K562 (cell line): ENCODE data around the gene ZNF326. TPM values are rescaled to one million over a fixed set of nuclear protein-coding genes. Genes with fewer than 3 reads are reported as not detected.

Experiments used
- ATF7 ChIP-seq: fragments of 450-650 bp; IDR thresholded peaks from 2 replicates; pipeline ENCODE4 v1.7.1; 2014; ENCODE audit warnings: mild to moderate bottlenecking, moderate library complexity
- CBX5 ChIP-seq: IDR thresholded peaks from 2 replicates; pipeline ENCODE4 v1.6.1; 2014; ENCODE audit warnings: low read depth, borderline replicate concordance
- ESRRA ChIP-seq: fragments of 450-650 bp; IDR thresholded peaks from 2 replicates; pipeline ENCODE4 v1.6.1; 2014; ENCODE audit warnings: low read depth, mild to moderate bottlenecking, moderate library complexity, borderline replicate concordance
- FOXM1 ChIP-seq, 2 experiments: fragments of 450-650 bp in 1 of 2; sonication (generic) in 1 of 2; formaldehyde crosslinking in 1 of 2; IDR thresholded peaks; 2 replicates each; pipeline versions ENCODE4 v1.6.1 to v1.9.0; 2017 to 2022; ENCODE audit warnings: low read depth in 2 of 2, mild to moderate bottlenecking in 2 of 2, missing genetic modification reagents in 1 of 2, moderate library complexity in 1 of 2
- GABPA ChIP-seq: fragments of 200-800 bp; sonication (Bioruptor generic); conservative IDR thresholded peaks from 2 replicates; pipeline ENCODE4 v1.6.1; 2016; ENCODE audit warnings: low read depth, missing genetic modification characterization, missing compliant biosample characterization
- POLR2H ChIP-seq: IDR thresholded peaks from 2 replicates; pipeline ENCODE4 v1.6.1; 2016; ENCODE audit warnings: missing genetic modification characterization, low read depth, mild to moderate bottlenecking, control low read depth, missing compliant biosample characterization, moderate library complexity
- RCOR1 ChIP-seq, 2 experiments: IDR thresholded peaks; 2 replicates each; pipeline ENCODE4 v1.6.1; 2012; ENCODE audit warnings: low read depth in 2 of 2, low read length in 2 of 2, borderline replicate concordance in 1 of 2, improper control_type of control experiment in 1 of 2
- TAF9B ChIP-seq: fragments of 450-650 bp; IDR thresholded peaks from 2 replicates; pipeline ENCODE4 v1.6.1; 2018; ENCODE audit warnings: mild to moderate bottlenecking; ENCODE audit not compliant: partially characterized antibody
- ZFP36 ChIP-seq: fragments of 150-350 bp; IDR thresholded peaks from 2 replicates; pipeline ENCODE4 v1.6.1; 2018; ENCODE audit warnings: low read length, low read depth; ENCODE audit not compliant: partially characterized antibody
- ZNF282 ChIP-seq: sonication (generic); formaldehyde crosslinking; IDR thresholded peaks from 2 replicates; pipeline ENCODE4 v1.8.1; 2023; ENCODE audit warnings: missing genetic modification reagents
- ZNF699 ChIP-seq: fragments of 250-450 bp; sonication (Bioruptor Pico); IDR thresholded peaks from 2 replicates; pipeline ENCODE4 v1.8.0; 2021; ENCODE audit warnings: mild to moderate bottlenecking, moderate library complexity; ENCODE audit not compliant: insufficient replicate concordance
- polyA plus RNA-seq, 8 experiments: library from polyadenylated mRNA; depleted of rRNA in 4 of 8; stranded (reverse) in 5 of 8; unstranded in 3 of 8; fragments of >200 nt; fragmentation: Nextera tagmentation in 2 of 8; fragmentation: Illumina TruSeq in 1 of 8; extraction: Ambion mirVana in 2 of 8; extraction: Trizol in 1 of 8; gene quantifications; 2 replicates each; pipeline versions ENCODE4 v1.2.1 to v1.2.3, GENCODE V29; 2011 to 2014; ENCODE audit warnings: inconsistent platforms in 1 of 8, missing spikeins in 1 of 8
- total RNA-seq, 7 experiments: library from RNA; depleted of rRNA in 6 of 7; stranded (reverse); fragments of >200 nt in 6 of 7; fragmentation: Illumina TruSeq in 2 of 7; extraction: Trizol in 2 of 7; gene quantifications; 2 replicates each; pipeline versions ENCODE4 v1.2.1 to v1.2.3, GENCODE V29; 2011 to 2021; ENCODE audit warnings: low replicate concordance in 1 of 7
- TF ChIP-seq, protein P1 (sequence below): fragments of 250-450 bp; sonication (Bioruptor Pico); IDR thresholded peaks from 2 replicates; pipeline ENCODE4 v1.8.0; 2022; ENCODE audit warnings: moderate library complexity, mild to moderate bottlenecking, inconsistent platforms
- TF ChIP-seq, protein P2 (sequence below): sonication (generic); formaldehyde crosslinking; IDR thresholded peaks from 2 replicates; pipeline ENCODE4 v1.8.0; 2023; ENCODE audit warnings: missing genetic modification reagents, mild to moderate bottlenecking, borderline replicate concordance
- TF ChIP-seq, protein P3 (sequence below): fragments of 450-650 bp; formaldehyde crosslinking; IDR thresholded peaks from 2 replicates; pipeline ENCODE4 v1.4.0; 2022; ENCODE audit warnings: missing genetic modification characterization

ZNF326 gene
- total and polyA plus RNA-seq, 9 of the 15 experiments (the other 6 are each of a cell fraction or from before 2014, with no cell fraction given), result 7.2 to 33.2 (median 20.1) TPM

DNA sequence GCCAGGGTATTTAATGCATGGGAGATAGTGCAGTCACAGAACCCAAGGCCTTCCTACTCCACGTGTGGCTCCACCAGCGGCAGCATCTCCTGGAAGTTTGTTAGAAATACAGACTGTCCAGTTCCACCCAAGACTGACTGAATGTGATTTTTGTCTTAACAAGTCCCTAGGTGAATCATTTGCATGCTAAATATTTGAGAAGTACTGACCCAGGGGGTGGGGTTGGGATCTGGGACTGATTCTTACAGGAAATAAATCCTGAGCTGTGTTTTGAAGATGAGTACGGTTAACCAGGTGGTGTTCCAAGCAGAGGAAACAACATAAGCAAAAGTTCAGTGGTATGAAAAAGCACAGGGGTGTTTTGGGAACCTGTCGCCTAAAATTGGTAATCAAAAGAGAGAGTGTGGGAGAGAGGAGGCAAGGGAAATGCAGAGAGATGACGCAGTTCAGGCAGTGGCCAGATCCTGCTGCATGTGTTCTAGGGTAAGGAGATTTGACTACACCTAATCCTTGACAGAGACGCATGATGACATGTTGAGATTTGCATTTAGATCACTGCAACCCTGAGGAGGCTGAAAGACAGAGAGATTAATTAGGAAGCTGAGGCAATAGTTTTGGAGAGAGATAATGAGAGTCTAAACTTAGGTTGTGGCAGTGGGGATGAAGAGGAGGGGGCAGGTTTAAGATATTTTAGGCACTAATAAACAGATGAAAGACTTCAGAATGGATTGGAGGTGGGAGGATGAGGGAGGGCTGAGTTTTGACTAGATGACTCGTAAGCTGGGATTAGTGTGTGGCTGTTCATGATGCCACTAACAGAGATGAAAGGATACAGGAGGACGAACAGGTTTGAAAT is 3.7 kb upstream of the ZNF326 start (continued):
- TF ChIP-seq, protein P1, sequence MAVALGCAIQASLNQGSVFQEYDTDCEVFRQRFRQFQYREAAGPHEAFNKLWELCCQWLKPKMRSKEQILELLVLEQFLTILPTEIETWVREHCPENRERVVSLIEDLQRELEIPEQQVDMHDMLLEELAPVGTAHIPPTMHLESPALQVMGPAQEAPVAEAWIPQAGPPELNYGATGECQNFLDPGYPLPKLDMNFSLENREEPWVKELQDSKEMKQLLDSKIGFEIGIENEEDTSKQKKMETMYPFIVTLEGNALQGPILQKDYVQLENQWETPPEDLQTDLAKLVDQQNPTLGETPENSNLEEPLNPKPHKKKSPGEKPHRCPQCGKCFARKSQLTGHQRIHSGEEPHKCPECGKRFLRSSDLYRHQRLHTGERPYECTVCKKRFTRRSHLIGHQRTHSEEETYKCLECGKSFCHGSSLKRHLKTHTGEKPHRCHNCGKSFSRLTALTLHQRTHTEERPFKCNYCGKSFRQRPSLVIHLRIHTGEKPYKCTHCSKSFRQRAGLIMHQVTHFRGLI (CRISPR knock-in tag), result no peak
- TF ChIP-seq CBX5, result no peak
- TF ChIP-seq POLR2H (tag), result no peak
- no peak for TF ChIP-seq TAF9B
- TF ChIP-seq RCOR1 (IDR thresholded peaks at IDR 0.05; ENCODE audit: borderline replicate concordance in 1 of 2, low read depth in 2 of 2, low read length in 2 of 2), result 0 out of 4 replicates have a peak, but pooled peaks of 1 of the 2 experiments have one; percentile 37
- TF ChIP-seq, protein P2, sequence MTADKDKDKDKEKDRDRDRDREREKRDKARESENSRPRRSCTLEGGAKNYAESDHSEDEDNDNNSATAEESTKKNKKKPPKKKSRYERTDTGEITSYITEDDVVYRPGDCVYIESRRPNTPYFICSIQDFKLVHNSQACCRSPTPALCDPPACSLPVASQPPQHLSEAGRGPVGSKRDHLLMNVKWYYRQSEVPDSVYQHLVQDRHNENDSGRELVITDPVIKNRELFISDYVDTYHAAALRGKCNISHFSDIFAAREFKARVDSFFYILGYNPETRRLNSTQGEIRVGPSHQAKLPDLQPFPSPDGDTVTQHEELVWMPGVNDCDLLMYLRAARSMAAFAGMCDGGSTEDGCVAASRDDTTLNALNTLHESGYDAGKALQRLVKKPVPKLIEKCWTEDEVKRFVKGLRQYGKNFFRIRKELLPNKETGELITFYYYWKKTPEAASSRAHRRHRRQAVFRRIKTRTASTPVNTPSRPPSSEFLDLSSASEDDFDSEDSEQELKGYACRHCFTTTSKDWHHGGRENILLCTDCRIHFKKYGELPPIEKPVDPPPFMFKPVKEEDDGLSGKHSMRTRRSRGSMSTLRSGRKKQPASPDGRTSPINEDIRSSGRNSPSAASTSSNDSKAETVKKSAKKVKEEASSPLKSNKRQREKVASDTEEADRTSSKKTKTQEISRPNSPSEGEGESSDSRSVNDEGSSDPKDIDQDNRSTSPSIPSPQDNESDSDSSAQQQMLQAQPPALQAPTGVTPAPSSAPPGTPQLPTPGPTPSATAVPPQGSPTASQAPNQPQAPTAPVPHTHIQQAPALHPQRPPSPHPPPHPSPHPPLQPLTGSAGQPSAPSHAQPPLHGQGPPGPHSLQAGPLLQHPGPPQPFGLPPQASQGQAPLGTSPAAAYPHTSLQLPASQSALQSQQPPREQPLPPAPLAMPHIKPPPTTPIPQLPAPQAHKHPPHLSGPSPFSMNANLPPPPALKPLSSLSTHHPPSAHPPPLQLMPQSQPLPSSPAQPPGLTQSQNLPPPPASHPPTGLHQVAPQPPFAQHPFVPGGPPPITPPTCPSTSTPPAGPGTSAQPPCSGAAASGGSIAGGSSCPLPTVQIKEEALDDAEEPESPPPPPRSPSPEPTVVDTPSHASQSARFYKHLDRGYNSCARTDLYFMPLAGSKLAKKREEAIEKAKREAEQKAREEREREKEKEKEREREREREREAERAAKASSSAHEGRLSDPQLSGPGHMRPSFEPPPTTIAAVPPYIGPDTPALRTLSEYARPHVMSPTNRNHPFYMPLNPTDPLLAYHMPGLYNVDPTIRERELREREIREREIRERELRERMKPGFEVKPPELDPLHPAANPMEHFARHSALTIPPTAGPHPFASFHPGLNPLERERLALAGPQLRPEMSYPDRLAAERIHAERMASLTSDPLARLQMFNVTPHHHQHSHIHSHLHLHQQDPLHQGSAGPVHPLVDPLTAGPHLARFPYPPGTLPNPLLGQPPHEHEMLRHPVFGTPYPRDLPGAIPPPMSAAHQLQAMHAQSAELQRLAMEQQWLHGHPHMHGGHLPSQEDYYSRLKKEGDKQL, result no peak
- no peak for TF ChIP-seq ZFP36
- TF ChIP-seq FOXM1 (IDR thresholded peaks at IDR 0.05; ENCODE audit: low read depth), result no peak
- TF ChIP-seq FOXM1 (CRISPR knock-in tag; IDR thresholded peaks at IDR 0.05; ENCODE audit: low read depth), result no peak
- TF ChIP-seq, protein P3, sequence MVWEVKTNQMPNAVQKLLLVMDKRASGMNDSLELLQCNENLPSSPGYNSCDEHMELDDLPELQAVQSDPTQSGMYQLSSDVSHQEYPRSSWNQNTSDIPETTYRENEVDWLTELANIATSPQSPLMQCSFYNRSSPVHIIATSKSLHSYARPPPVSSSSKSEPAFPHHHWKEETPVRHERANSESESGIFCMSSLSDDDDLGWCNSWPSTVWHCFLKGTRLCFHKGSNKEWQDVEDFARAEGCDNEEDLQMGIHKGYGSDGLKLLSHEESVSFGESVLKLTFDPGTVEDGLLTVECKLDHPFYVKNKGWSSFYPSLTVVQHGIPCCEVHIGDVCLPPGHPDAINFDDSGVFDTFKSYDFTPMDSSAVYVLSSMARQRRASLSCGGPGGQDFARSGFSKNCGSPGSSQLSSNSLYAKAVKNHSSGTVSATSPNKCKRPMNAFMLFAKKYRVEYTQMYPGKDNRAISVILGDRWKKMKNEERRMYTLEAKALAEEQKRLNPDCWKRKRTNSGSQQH, result no peak
- no peak for TF ChIP-seq ZNF282 (CRISPR knock-in tag)
- no peak for TF ChIP-seq GABPA (tag)
- TF ChIP-seq ZNF699, result no peak
- no peak for TF ChIP-seq ESRRA
- TF ChIP-seq ATF7, result no peak
